Measurements from ENCODE around the gene PCDH9. TPM values are rescaled to one million over a fixed set of nuclear protein-coding genes. Genes with fewer than 3 reads are reported as not detected.

Gene PCDH9
- total and polyA plus RNA-seq, 11 donors: 3.0 to 39.6 (median 21.6) TPM

DNA sequence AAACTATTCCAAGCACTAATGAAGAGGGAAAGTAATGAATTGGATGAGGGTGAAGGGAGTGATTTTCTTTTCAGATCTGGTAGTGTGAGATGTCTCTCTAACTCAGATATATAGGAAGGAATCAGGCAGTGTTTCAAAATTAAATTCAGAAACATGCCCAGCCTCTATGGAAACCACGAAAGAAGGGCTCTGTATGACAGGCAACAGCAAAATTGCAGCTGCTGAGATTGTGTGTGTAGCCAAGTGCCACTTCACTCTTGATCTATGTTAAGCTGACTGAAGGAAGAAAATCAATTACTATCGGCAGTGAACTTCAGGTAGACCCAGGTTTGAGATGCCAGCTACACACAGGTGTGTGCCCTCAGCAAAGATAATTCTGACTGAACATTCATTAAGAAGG lies 387.4 kb downstream of the PCDH9 start:
- H3K27ac ChIP-seq: no peak overlapping the region
- DNase-seq (no peak), ATAC-seq (no peak)
- H3K27me3 ChIP-seq: no peaks in the 10 kb centered on the region
- no peaks in the 10 kb centered on the region for H3K9me3 ChIP-seq
- H3K4me3 ChIP-seq: no peak overlapping the region
- H3K4me1 ChIP-seq: peaks cover 0 to 2% (median 0%) of the 10 kb centered on the region in 12 donors
- TF ChIP-seq, protein P1, sequence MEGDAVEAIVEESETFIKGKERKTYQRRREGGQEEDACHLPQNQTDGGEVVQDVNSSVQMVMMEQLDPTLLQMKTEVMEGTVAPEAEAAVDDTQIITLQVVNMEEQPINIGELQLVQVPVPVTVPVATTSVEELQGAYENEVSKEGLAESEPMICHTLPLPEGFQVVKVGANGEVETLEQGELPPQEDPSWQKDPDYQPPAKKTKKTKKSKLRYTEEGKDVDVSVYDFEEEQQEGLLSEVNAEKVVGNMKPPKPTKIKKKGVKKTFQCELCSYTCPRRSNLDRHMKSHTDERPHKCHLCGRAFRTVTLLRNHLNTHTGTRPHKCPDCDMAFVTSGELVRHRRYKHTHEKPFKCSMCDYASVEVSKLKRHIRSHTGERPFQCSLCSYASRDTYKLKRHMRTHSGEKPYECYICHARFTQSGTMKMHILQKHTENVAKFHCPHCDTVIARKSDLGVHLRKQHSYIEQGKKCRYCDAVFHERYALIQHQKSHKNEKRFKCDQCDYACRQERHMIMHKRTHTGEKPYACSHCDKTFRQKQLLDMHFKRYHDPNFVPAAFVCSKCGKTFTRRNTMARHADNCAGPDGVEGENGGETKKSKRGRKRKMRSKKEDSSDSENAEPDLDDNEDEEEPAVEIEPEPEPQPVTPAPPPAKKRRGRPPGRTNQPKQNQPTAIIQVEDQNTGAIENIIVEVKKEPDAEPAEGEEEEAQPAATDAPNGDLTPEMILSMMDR (IDR thresholded peaks at IDR 0.05): no peak
- no peak for TF ChIP-seq POLR2A (IDR thresholded peaks at IDR 0.05)
- H3K36me3 ChIP-seq: no peaks in the 10 kb centered on the region
- intact Hi-C loops (cut with DNase I): no loop called here
- 78 to 84% (median 82%) methylated on average over 2 of the region's 2 CpGs for WGBS, 4 donors

DNA sequence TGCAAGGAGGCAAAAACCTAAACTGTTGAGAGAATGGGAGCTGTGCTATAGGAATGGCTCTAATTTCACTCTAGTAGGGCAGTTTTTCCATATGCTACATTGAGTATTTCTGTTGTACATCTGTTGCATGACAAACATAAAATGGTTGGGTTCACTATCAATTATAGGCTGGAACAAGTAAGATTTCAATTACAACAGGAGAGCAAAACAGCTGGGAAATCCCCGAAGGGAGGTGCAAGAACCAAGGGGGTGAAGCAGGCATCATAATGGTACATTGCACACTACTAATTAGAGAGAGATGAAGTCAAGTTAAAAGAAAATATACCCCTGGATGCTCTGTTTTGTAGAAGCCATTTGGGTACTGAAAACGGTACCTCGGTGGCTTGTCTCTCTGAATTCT lies 389.5 kb downstream of the PCDH9 start:
- Histone ChIP-seq H3K36me3 (no peaks in the 10 kb centered on the region), H3K4me3 (no peak overlapping the region), H3K4me1 (peaks cover 0 to 5% (median 0%) of the 10 kb centered on the region in 12 donors), H3K27ac (no peak overlapping the region), H3K9me3 (no peaks in the 10 kb centered on the region), H3K27me3 (no peaks in the 10 kb centered on the region)
- WGBS, 4 donors: 93 to 98% (median 97%) methylated on average over 3 of the region's 3 CpGs
- ATAC-seq (no peak), DNase-seq (no peak)
- intact Hi-C loops (cut with DNase I): no loop called here
- TF ChIP-seq POLR2A (IDR thresholded peaks at IDR 0.05): no peak
- TF ChIP-seq, protein P1 (IDR thresholded peaks at IDR 0.05): no peak

DNA sequence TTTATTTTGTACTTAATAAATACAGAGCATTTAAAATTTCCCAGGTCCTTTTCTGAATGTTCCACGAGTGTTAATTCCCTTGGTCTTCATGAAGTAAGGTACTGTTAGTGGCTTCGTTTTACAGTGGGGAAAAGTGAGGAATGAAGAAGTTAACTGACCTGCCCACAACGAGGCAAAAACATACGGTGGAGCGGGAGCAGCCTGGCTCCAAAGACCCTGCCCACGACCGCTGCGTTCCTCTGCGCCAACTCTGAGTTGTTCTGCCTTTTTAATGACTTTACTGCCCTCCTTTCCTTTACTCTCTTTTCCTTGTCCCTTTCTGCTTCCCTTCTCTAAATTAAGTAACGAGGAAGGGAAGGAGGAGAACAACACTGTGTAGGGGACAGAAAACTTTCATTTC lies 392.9 kb downstream of the PCDH9 start:
- Histone ChIP-seq H3K36me3 (no peaks in the 10 kb centered on the region), H3K9me3 (no peaks in the 10 kb centered on the region), H3K4me3 (peak overlapping the region in 8 of 12 donors; percentile 13 to 41 (median 23)), H3K27ac (peak overlapping the region in 10 of 12 donors; percentile 4 to 60 (median 20)), H3K27me3 (no peaks in the 10 kb centered on the region), H3K4me1 (peaks cover 0 to 24% (median 7%) of the 10 kb centered on the region in 12 donors)
- peak in 1 of 4 donors; percentile 27 for ATAC-seq
- intact Hi-C loops (cut with DNase I): loop anchor here in 4 of 10 donors (10.0 kb wide), 2 partner anchors 388 to 398 kb away; partner anchors contain the start of gene PCDH9 (in 1 of the 4)
- WGBS, 4 donors: 70 to 79% (median 76%) methylated on average over 10 of the region's 10 CpGs
- TF ChIP-seq POLR2A (IDR thresholded peaks at IDR 0.05): no peak
- TF ChIP-seq, protein P1 (IDR thresholded peaks at IDR 0.05): no peak
- DNase-seq: no peak

DNA sequence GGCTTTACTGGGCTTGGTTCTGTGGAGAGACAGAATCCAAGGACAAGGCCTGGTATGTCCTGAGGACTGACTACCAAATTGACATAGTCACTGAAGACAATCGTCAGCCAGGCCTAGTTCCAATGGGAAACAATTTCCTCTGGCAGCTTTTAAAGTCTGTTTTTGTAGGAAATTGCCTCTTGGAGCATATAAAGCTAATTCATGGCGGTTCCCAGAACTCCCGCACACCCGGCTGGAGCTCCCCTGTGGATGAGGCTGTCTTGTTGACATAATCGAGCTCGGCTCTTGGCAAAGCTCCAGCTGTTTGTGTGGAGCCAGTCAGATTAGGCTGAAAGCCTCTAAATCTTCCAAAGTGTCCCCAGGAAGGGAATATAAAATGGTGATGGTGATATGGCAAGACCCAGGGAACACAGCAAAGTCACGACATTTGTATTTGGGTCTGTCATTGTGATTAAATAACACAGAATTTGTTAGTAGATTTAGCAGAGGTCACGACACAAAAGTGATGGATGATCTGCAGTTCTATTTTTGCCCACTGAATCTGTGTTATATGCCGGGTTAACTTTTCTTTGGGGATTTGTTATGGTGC lies 395.0 kb downstream of the PCDH9 start:
- Histone ChIP-seq H3K4me1 (peaks cover 0 to 21% (median 7%) of the 10 kb centered on the region in 12 donors), H3K27me3 (no peaks in the 10 kb centered on the region), H3K4me3 (peak overlapping the region in 1 of 12 donors; percentile 13), H3K27ac (peak overlapping the region in 8 of 12 donors; percentile 18 to 61 (median 36)), H3K36me3 (no peaks in the 10 kb centered on the region), H3K9me3 (no peaks in the 10 kb centered on the region)
- DNase-seq (peak; percentile 85 to 94 (median 86)), ATAC-seq (peak; percentile 74 to 93 (median 85))
- 11 to 23% (median 16%) methylated on average over 9 of the region's 9 CpGs for WGBS, 4 donors
- intact Hi-C loops (cut with DNase I): loop anchor here in 4 of 10 donors (10.0 kb wide), 2 partner anchors 390 to 400 kb away; partner anchors contain the start of gene PCDH9 (in 1 of the 4)
- TF ChIP-seq, protein P1 (IDR thresholded peaks at IDR 0.05): peak in 3 of 12 donors; percentile 4 to 20 (median 8)
- no peak for TF ChIP-seq POLR2A (IDR thresholded peaks at IDR 0.05)

All from heart left ventricle (tissue), 16 donors.